OCI-LY7 (cell line): Measurements from ENCODE around the gene ITPKB. TPM values are rescaled to one million over a fixed set of nuclear protein-coding genes. Genes with fewer than 3 reads are reported as not detected.
"Not testable (repeated sequence)": the region's sequence is repeated elsewhere in the genome, so short reads cannot be mapped to it uniquely, and the experiment has no call there.

Experiments used
- BruUV-seq: library from RNA; stranded (reverse); fragments of 400-500 nt; replicated peaks from 2 replicates; lab custom pipeline; 2021; lab: Mats Ljungman, UMichigan
- CTCF ChIA-PET: fragments of 300-600 bp; sonication (Branson Sonifier 250); formaldehyde crosslinking; loops from one replicate; lab custom pipeline; 2022; ENCODE audit warnings: antibody characterized with exemption; ENCODE audit not compliant: unreplicated experiment; lab: Charles Lee
- POLR2A ChIA-PET: fragments of 300-600 bp; sonication (Branson Sonifier 250); formaldehyde crosslinking; loops from one replicate; lab custom pipeline; 2022; ENCODE audit warnings: antibody characterized with exemption; lab: Charles Lee
- DNase-seq: peaks from one replicate; pipeline ENCODE4 v3.0.0-alpha.2; 2015; ENCODE audit warnings: low spot score
- H2AFZ ChIP-seq: fragments of 200-600 bp; sonication (generic), shearing (Covaris generic); 2 replicates; pipeline ENCODE4 v1.6.1; 2014; ENCODE audit warnings: mild to moderate bottlenecking, antibody characterized with exemption, low read length, moderate library complexity
- H3K27ac ChIP-seq: fragments of 200-600 bp; sonication (generic); 2 replicates; pipeline ENCODE4 v1.5.1; 2014; ENCODE audit warnings: mixed run types, low read depth, mild to moderate bottlenecking, moderate library complexity, low read length, inconsistent platforms; ENCODE audit not compliant: poor library complexity, severe bottlenecking
- H3K36me3 ChIP-seq: fragments of 200-600 bp; sonication (generic); 2 replicates; pipeline ENCODE4 v1.6.1; 2014; ENCODE audit warnings: mild to moderate bottlenecking, antibody characterized with exemption, low read length, moderate library complexity, mixed read lengths; ENCODE audit not compliant: insufficient read depth
- H3K4me1 ChIP-seq: fragments of 200-600 bp; sonication (generic); 2 replicates; pipeline ENCODE4 v1.5.1; 2014; ENCODE audit warnings: mild to moderate bottlenecking, low read length; ENCODE audit not compliant: insufficient read depth, poor library complexity, severe bottlenecking
- H3K4me2 ChIP-seq: fragments of 200-600 bp; sonication (generic); 2 replicates; pipeline ENCODE4 v1.6.1; 2014; ENCODE audit warnings: mild to moderate bottlenecking, low read length
- H3K4me3 ChIP-seq: fragments of 200-600 bp; sonication (generic); 2 replicates; pipeline ENCODE4 v1.5.1; 2014; ENCODE audit warnings: mild to moderate bottlenecking, low read depth, low read length; ENCODE audit not compliant: poor library complexity, severe bottlenecking
- H3K79me2 ChIP-seq: fragments of 200-600 bp; sonication (generic); 2 replicates; pipeline ENCODE4 v1.6.1; 2016; ENCODE audit warnings: low read depth, mild to moderate bottlenecking, low read length, moderate library complexity, mixed read lengths; ENCODE audit not compliant: insufficient read depth
- H3K9me2 ChIP-seq: fragments of 200-600 bp; sonication (generic); 2 replicates; pipeline ENCODE4 v1.6.1; 2016; ENCODE audit warnings: mild to moderate bottlenecking, low read length, mixed read lengths; ENCODE audit not compliant: insufficient read depth
- H3K9me3 ChIP-seq: fragments of 200-600 bp; sonication (generic); 2 replicates; pipeline ENCODE4 v1.6.1; 2014; ENCODE audit warnings: mild to moderate bottlenecking, mixed run types, low read length, mixed read lengths
- H4K20me1 ChIP-seq: fragments of 200-600 bp; sonication (generic); 2 replicates; pipeline ENCODE4 v1.6.1; 2014; ENCODE audit warnings: mild to moderate bottlenecking, antibody characterized with exemption, low read length, moderate library complexity, mixed read lengths; ENCODE audit not compliant: insufficient read depth
- CTCF ChIP-seq: fragments of 200-600 bp; sonication (generic); conservative IDR thresholded peaks from 2 replicates; pipeline ENCODE4 v1.5.1; 2014; ENCODE audit warnings: mild to moderate bottlenecking, antibody characterized with exemption, low read length, moderate library complexity, mixed read lengths
- EZH2phosphoT487 ChIP-seq: fragments of 200-600 bp; sonication (generic); IDR thresholded peaks from 2 replicates; pipeline ENCODE4 v1.6.1; 2018; ENCODE audit warnings: low read depth, borderline replicate concordance, mild to moderate bottlenecking, mixed run types, antibody characterized with exemption, low read length, moderate library complexity, mixed read lengths
- intact Hi-C: fragments of 100-400 bp; cut with micrococcal nuclease; formaldehyde crosslinking; loops from one replicate; pipeline ENCODE4 v1.10.0; 2022; ENCODE audit not compliant: unreplicated experiment
- total RNA-seq, 2 experiments: library from RNA; depleted of rRNA in 1 of 2; stranded (reverse); fragments of >200 nt in 1 of 2; shearing (Covaris generic) in 1 of 2; gene quantifications; 2 replicates each; pipeline ENCODE4 v1.2.3, GENCODE V29; 2014 to 2022

ITPKB gene
- total RNA-seq, 2 experiments from 2014 or later, result 20.5 to 33.3 TPM

DNA sequence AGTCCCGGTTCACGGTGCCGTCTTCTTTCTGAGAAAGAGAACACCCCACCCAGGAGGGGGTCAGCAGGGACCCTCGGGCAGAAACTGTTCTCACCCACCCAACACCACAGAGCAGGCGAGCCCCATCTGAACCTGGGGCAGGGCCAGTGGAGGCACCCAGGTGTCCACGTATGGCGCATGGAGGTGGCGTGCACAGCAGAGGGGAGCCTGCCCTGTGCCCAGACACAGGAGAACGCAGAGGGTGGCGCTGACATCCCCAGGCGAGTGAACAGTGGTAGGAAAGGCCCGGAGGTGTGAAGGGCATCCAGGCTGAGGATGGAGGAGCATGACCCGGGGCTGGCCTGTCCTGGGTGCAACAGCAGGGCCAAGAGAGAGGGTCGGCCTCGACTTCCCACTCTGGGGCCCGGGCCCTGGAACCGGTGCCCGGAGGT is 99.4 kb downstream of the ITPKB start:
- no peaks in the 10 kb centered on the region for H4K20me1 ChIP-seq
- no peaks in the 10 kb centered on the region for H3K79me2 ChIP-seq
- CTCF ChIA-PET, result no interaction called here
- H3K4me1 ChIP-seq, result peaks cover 56% of the 10 kb centered on the region
- POLR2A ChIA-PET, result interaction anchor here (0.9 kb wide), 1 partner anchor 239 kb away, joined by 4 read pairs; no protein-coding TSS in a partner anchor
- TF ChIP-seq EZH2phosphoT487, result no peak
- TF ChIP-seq CTCF, result no peak
- no peak overlapping the region for H3K4me2 ChIP-seq
- H3K9me2 ChIP-seq, result no peaks in the 10 kb centered on the region
- no peak overlapping the region for H3K27ac ChIP-seq
- BruUV-seq, result no TSS peak
- H3K9me3 ChIP-seq, result no peaks in the 10 kb centered on the region
- no peak overlapping the region for H3K4me3 ChIP-seq
- intact Hi-C loops, result loop anchor here (10.0 kb wide), 1 partner anchor 595 kb away; no protein-coding TSS in a partner anchor
- no peak for DNase-seq
- H3K36me3 ChIP-seq, result peaks cover 78% of the 10 kb centered on the region
- H2AFZ ChIP-seq, result no peak overlapping the region

GRCh38 chr1:226639206-226639605 is 99.9 kb downstream of the ITPKB start:
- BruUV-seq, H2AFZ ChIP-seq, H4K20me1 ChIP-seq, H3K9me3 ChIP-seq, CTCF ChIA-PET, DNase-seq, H3K9me2 ChIP-seq, H3K4me2 ChIP-seq, H3K4me3 ChIP-seq, H3K79me2 ChIP-seq, H3K27ac ChIP-seq: not testable (repeated sequence)
- peaks cover 79% of the 10 kb centered on the region for H3K36me3 ChIP-seq
- intact Hi-C loops, result loop anchor here (10.0 kb wide), 1 partner anchor 596 kb away; no protein-coding TSS in a partner anchor
- H3K4me1 ChIP-seq, result peaks cover 56% of the 10 kb centered on the region
- POLR2A ChIA-PET, result interaction anchor here (0.9 kb wide), 1 partner anchor 239 kb away, joined by 4 read pairs; no protein-coding TSS in a partner anchor

DNA sequence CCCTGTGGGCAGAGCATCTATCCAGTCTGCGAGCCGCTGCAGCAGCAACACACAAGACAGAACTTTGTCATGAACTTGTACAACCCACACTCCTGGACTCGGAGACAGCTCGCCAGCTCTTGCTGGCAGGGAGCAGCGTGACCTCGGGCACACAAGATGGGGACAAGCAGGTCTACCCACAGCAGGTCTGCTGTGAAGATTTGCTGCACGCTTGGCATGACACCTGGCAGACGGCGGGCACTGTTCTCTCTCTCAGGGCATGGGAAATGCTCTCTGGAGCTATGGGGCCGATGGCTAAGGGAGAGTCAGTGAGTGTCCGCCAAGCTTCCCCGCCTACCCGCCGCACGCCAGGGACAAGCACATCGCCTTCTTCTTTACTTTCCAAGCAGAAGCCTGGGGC is 100.5 kb downstream of the ITPKB start:
- no peak for TF ChIP-seq EZH2phosphoT487
- TF ChIP-seq CTCF, result no peak
- Histone ChIP-seq H3K4me3 (no peak overlapping the region), H3K9me3 (no peaks in the 10 kb centered on the region), H3K4me1 (peaks cover 56% of the 10 kb centered on the region), H3K36me3 (peaks cover 82% of the 10 kb centered on the region), H2AFZ (no peak overlapping the region), H4K20me1 (no peaks in the 10 kb centered on the region), H3K27ac (no peak overlapping the region), H3K9me2 (no peaks in the 10 kb centered on the region), H3K4me2 (no peak overlapping the region), H3K79me2 (no peaks in the 10 kb centered on the region)
- intact Hi-C loops, result loop anchor here (10.0 kb wide), 1 partner anchor 596 kb away; no protein-coding TSS in a partner anchor
- no TSS peak for BruUV-seq
- CTCF ChIA-PET, result interaction anchor here (0.6 kb wide), 1 partner anchor 1211 kb away, joined by 4 read pairs; the partner anchor contains the start of gene LBR
- DNase-seq, result no peak
- POLR2A ChIA-PET, result interaction anchor here (0.9 kb wide), 1 partner anchor 240 kb away, joined by 4 read pairs; no protein-coding TSS in a partner anchor
